Ramos (cell line): ENCODE data around the gene SHC2.

Experiments used
- in situ Hi-C: fragments of 300-500 bp; cut with MboI; formaldehyde crosslinking; loops from one replicate; pipeline ENCODE4 v1.14.3; 2022; ENCODE audit warnings: low sequenced_read_pairs; ENCODE audit not compliant: unreplicated experiment

SHC2 gene

GRCh38 chr19:472005-472858 lies 11.4 kb upstream of the SHC2 start:
- in situ Hi-C loops, result no loop called here

- in situ Hi-C loops, result no loop called here
Measured at GRCh38 chr19:470701-471100, 9.9 kb upstream of the SHC2 start.

GRCh38 chr19:469833-470232 lies 9.0 kb upstream of the SHC2 start:
- in situ Hi-C loops, result no loop called here

- in situ Hi-C loops, result no loop called here
Measured at GRCh38 chr19:468587-469256, 7.9 kb upstream of the SHC2 start.

- in situ Hi-C loops, result no loop called here
Measured at GRCh38 chr19:467554-467953, 6.7 kb upstream of the SHC2 start.

- in situ Hi-C loops, result no loop called here
Measured at GRCh38 chr19:465056-465816, 4.4 kb upstream of the SHC2 start.

- in situ Hi-C loops, result no loop called here
Measured at GRCh38 chr19:464208-464545, 3.3 kb upstream of the SHC2 start.

GRCh38 chr19:463483-464207 lies 2.8 kb upstream of the SHC2 start:
- in situ Hi-C loops, result no loop called here

GRCh38 chr19:461721-462551 lies 1.1 kb upstream of the SHC2 start:
- in situ Hi-C loops, result no loop called here

- in situ Hi-C loops, result no loop called here
Measured at GRCh38 chr19:459724-460511, 915 bp downstream of the SHC2 start.

GRCh38 chr19:458091-459042 lies 2.5 kb downstream of the SHC2 start:
- in situ Hi-C loops, result no loop called here

GRCh38 chr19:457636-458035 lies 3.2 kb downstream of the SHC2 start:
- in situ Hi-C loops, result no loop called here

GRCh38 chr19:456547-457110 lies 4.2 kb downstream of the SHC2 start:
- in situ Hi-C loops, result no loop called here

- in situ Hi-C loops, result no loop called here
Measured at GRCh38 chr19:455851-456546, 4.8 kb downstream of the SHC2 start.

GRCh38 chr19:455031-455705 lies 5.7 kb downstream of the SHC2 start:
- in situ Hi-C loops, result no loop called here

GRCh38 chr19:453606-454005 lies 7.2 kb downstream of the SHC2 start:
- in situ Hi-C loops, result no loop called here
